Transverse colon (tissue), 4 donors: ENCODE data around the gene PAN3.

ENCODE experiments used
- EP300 ChIP-seq: sonication (generic); formaldehyde crosslinking; IDR thresholded peaks from one replicate; pipeline ENCODE4 v1.6.1; 2017; ENCODE audit warnings: antibody characterized with exemption, low read depth
- POLR2A ChIP-seq: fragments of 450-650 bp; IDR thresholded peaks from one replicate; pipeline ENCODE4 v1.6.1; 2016; ENCODE audit warnings: antibody characterized with exemption, mild to moderate bottlenecking, moderate library complexity
- POLR2AphosphoS5 ChIP-seq, 3 donors: sonication (generic); formaldehyde crosslinking; IDR thresholded peaks; one replicate each; pipeline ENCODE4 v1.6.1; 2016; ENCODE audit warnings: antibody characterized with exemption in 3 of 3
- TF ChIP-seq, protein P1 (sequence below), 5 experiments: fragments of 200-600 bp in 3 of 5; fragments of 450-650 bp in 2 of 5; sonication (generic) in 3 of 5; IDR thresholded peaks; 1 replicate in 2 of 5; 2 replicates in 3 of 5; pipeline ENCODE4 v1.5.1; 2016 to 2017; ENCODE audit warnings: antibody characterized with exemption in 5 of 5, inconsistent platforms in 3 of 5, mild to moderate bottlenecking in 2 of 5, moderate library complexity in 1 of 5

DNA sequence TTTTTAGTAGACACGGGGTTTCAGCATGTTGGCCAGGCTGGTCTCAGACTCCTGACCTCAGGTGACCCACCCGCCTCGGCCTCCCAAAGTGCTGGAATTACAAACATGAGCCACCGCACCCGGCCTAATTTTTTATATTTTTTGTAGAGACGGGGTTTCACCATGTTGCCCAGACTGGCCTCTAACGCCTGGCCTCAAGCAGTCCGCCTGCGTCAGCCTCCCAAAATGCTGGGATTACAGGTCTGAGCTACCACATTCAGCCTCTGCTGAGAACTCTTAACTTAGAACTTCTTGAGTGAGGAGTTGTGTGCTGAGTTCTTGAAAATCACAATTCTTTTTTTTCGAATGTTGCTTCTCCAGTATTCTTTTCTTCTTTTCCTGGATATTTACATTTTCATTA, 112.2 kb downstream of the PAN3 start:
- TF ChIP-seq, protein P1, sequence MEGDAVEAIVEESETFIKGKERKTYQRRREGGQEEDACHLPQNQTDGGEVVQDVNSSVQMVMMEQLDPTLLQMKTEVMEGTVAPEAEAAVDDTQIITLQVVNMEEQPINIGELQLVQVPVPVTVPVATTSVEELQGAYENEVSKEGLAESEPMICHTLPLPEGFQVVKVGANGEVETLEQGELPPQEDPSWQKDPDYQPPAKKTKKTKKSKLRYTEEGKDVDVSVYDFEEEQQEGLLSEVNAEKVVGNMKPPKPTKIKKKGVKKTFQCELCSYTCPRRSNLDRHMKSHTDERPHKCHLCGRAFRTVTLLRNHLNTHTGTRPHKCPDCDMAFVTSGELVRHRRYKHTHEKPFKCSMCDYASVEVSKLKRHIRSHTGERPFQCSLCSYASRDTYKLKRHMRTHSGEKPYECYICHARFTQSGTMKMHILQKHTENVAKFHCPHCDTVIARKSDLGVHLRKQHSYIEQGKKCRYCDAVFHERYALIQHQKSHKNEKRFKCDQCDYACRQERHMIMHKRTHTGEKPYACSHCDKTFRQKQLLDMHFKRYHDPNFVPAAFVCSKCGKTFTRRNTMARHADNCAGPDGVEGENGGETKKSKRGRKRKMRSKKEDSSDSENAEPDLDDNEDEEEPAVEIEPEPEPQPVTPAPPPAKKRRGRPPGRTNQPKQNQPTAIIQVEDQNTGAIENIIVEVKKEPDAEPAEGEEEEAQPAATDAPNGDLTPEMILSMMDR (IDR thresholded peaks at IDR 0.05), result no peak
- TF ChIP-seq POLR2A (no peak), POLR2AphosphoS5 (IDR thresholded peaks at IDR 0.05) (no peak), EP300 (no peak)
